H1 (cell line): ENCODE data around the gene DOP1A. TPM values are rescaled to one million over a fixed set of nuclear protein-coding genes. Genes with fewer than 3 reads are reported as not detected.

Source experiments
- CTCF ChIA-PET: fragments of 300-600 bp; sonication (Branson Sonifier 250); formaldehyde crosslinking; loops from one replicate; lab custom pipeline; 2021; ENCODE audit not compliant: partially characterized antibody; lab: Charles Lee
- POLR2A ChIA-PET: fragments of 300-600 bp; sonication (Branson Sonifier 250); formaldehyde crosslinking; loops from one replicate; lab custom pipeline; 2021; ENCODE audit warnings: inconsistent platforms; ENCODE audit not compliant: partially characterized antibody; lab: Charles Lee
- DNase-seq, 2 experiments: peaks; one replicate each; pipeline versions ENCODE4 v3.0.0 to v3.0.0-alpha.2; 2010 to 2022; ENCODE audit warnings: low spot score in 2 of 2, low read depth in 1 of 2, mixed read lengths in 1 of 2
- FAIRE-seq: peaks from 2 replicates; lab custom pipeline; 2011; peaks lifted over from hg19 to GRCh38; lab: Jason Lieb, UNC
- H2AFZ ChIP-seq: 2 replicates; pipeline ENCODE4 v1.8.1; 2012; ENCODE audit warnings: low read length, inconsistent platforms
- H2AK5ac ChIP-seq: 2 replicates; pipeline ENCODE4 v1.6.1; 2013; ENCODE audit warnings: low read depth, low read length
- H2BK120ac ChIP-seq: replicated peaks from 2 replicates; pipeline ENCODE3; 2013; ENCODE audit warnings: low read depth, low read length, inconsistent platforms
- H2BK12ac ChIP-seq: 2 replicates; pipeline ENCODE4 v1.6.1; 2013; ENCODE audit warnings: low read depth, low read length
- H2BK15ac ChIP-seq: 2 replicates; pipeline ENCODE4 v1.6.1; 2013; ENCODE audit warnings: low read length
- H2BK20ac ChIP-seq: 2 replicates; pipeline ENCODE4 v1.6.1; 2013; ENCODE audit warnings: low read length
- H2BK5ac ChIP-seq: 2 replicates; pipeline ENCODE4 v1.6.1; 2013; ENCODE audit warnings: low read depth, low read length
- H3K14ac ChIP-seq: 2 replicates; pipeline ENCODE4 v1.6.1; 2013; ENCODE audit warnings: inconsistent platforms; ENCODE audit not compliant: insufficient read length
- H3K18ac ChIP-seq: 2 replicates; pipeline ENCODE4 v1.6.1; 2013; ENCODE audit warnings: low read length; ENCODE audit errors: extremely low read depth
- H3K23ac ChIP-seq: 2 replicates; pipeline ENCODE4 v1.6.1; 2013; ENCODE audit warnings: inconsistent platforms; ENCODE audit not compliant: insufficient read length
- H3K23me2 ChIP-seq: 2 replicates; pipeline ENCODE4 v1.6.1; 2013; ENCODE audit warnings: low read depth, low read length
- H3K27ac ChIP-seq: 2 replicates; pipeline ENCODE4 v1.6.1; 2011; ENCODE audit warnings: low read depth, low read length, inconsistent platforms
- H3K27me3 ChIP-seq, 4 experiments: replicated peaks in 1 of 4; 1 replicate in 1 of 4; 2 replicates in 3 of 4; pipeline versions ENCODE4 v1.6.1 to v1.8.1; 2011 to 2013; ENCODE audit warnings: low read length in 3 of 4, mild to moderate bottlenecking in 3 of 4, inconsistent platforms in 2 of 4, mixed read lengths in 2 of 4, moderate library complexity in 1 of 4; ENCODE audit not compliant: control insufficient read depth in 3 of 4, insufficient read depth in 3 of 4; ENCODE audit errors: extremely low read depth in 1 of 4
- H3K36me3 ChIP-seq, 4 experiments: 2 replicates each; pipeline versions ENCODE4 v1.6.1 to v1.8.1; 2011 to 2013; ENCODE audit warnings: mild to moderate bottlenecking in 4 of 4, low read length in 3 of 4, moderate library complexity in 2 of 4, control low read depth in 1 of 4, inconsistent platforms in 1 of 4; ENCODE audit not compliant: insufficient read depth in 4 of 4, control insufficient read depth in 2 of 4
- H3K4ac ChIP-seq: replicated peaks from 2 replicates; pipeline ENCODE3; 2013; ENCODE audit warnings: low read length, low read depth, mixed read lengths, inconsistent platforms; ENCODE audit not compliant: insufficient read length
- H3K4me1 ChIP-seq, 4 experiments: replicated peaks in 1 of 4; 1 replicate in 1 of 4; 2 replicates in 3 of 4; pipeline versions ENCODE4 v1.6.1 to v1.8.1; 2011 to 2013; ENCODE audit warnings: low read length in 3 of 4, inconsistent platforms in 2 of 4, mixed read lengths in 1 of 4; ENCODE audit not compliant: insufficient read depth in 4 of 4, control insufficient read depth in 3 of 4
- H3K4me2 ChIP-seq, 2 experiments: 2 replicates each; pipeline versions ENCODE4 v1.6.1 to v1.8.1; 2011 to 2013; ENCODE audit warnings: low read depth in 2 of 2, low read length in 2 of 2, control low read depth in 1 of 2, inconsistent platforms in 1 of 2, mild to moderate bottlenecking in 1 of 2; ENCODE audit not compliant: insufficient read depth in 1 of 2
- H3K4me3 ChIP-seq, 4 experiments: fragments of 200-600, 300-600 bp in 1 of 4; sonication (generic), shearing (Covaris generic), sonication (Bioruptor Twin) in 1 of 4; 2 replicates each; pipeline versions ENCODE4 v1.5.1 to v1.8.1; 2011 to 2016; ENCODE audit warnings: low read length in 4 of 4, low read depth in 3 of 4, control low read depth in 2 of 4, inconsistent platforms in 2 of 4, mild to moderate bottlenecking in 2 of 4, mixed read lengths in 1 of 4, moderate library complexity in 1 of 4; ENCODE audit not compliant: insufficient read depth in 2 of 4; ENCODE audit errors: extremely low read depth in 1 of 4
- H3K56ac ChIP-seq: replicated peaks from 2 replicates; pipeline ENCODE3; 2013; ENCODE audit warnings: low read depth, mild to moderate bottlenecking, mixed read lengths, low read length, inconsistent platforms; ENCODE audit not compliant: insufficient read length
- H3K79me1 ChIP-seq: 2 replicates; pipeline ENCODE4 v1.6.1; 2013; ENCODE audit warnings: low read depth, low read length, control low read depth
- H3K79me2 ChIP-seq, 2 experiments: 2 replicates each; pipeline versions ENCODE4 v1.6.1 to v1.8.1; 2012 to 2013; ENCODE audit warnings: low read length in 2 of 2, mild to moderate bottlenecking in 2 of 2, inconsistent platforms in 1 of 2; ENCODE audit not compliant: insufficient read depth in 2 of 2, control insufficient read depth in 1 of 2
- H3K9ac ChIP-seq, 4 experiments: replicated peaks in 1 of 4; 1 replicate in 1 of 4; 2 replicates in 3 of 4; pipeline versions ENCODE4 v1.6.1 to v1.8.1; 2011 to 2013; ENCODE audit warnings: low read depth in 3 of 4, low read length in 3 of 4, control low read depth in 2 of 4, mild to moderate bottlenecking in 2 of 4, moderate library complexity in 2 of 4, inconsistent platforms in 1 of 4; ENCODE audit errors: extremely low read depth in 1 of 4
- H3K9me3 ChIP-seq, 2 experiments: 2 replicates each; pipeline versions ENCODE4 v1.6.1 to v1.8.1; 2012 to 2013; ENCODE audit warnings: mild to moderate bottlenecking in 2 of 2, moderate library complexity in 2 of 2, control low read depth in 1 of 2, inconsistent platforms in 1 of 2, low read depth in 1 of 2, low read length in 1 of 2, mixed read lengths in 1 of 2; ENCODE audit not compliant: insufficient read depth in 2 of 2
- H4K20me1 ChIP-seq, 2 experiments: replicated peaks in 1 of 2; 2 replicates each; pipeline versions ENCODE3 to v1.8.1; 2011 to 2013; ENCODE audit warnings: inconsistent platforms in 2 of 2, low read length in 2 of 2, mild to moderate bottlenecking in 1 of 2; ENCODE audit not compliant: insufficient read depth in 2 of 2, control insufficient read depth in 1 of 2
- H4K5ac ChIP-seq: 2 replicates; pipeline ENCODE4 v1.6.1; 2013; ENCODE audit warnings: low read length, low read depth, mixed read lengths, inconsistent platforms; ENCODE audit not compliant: insufficient read length
- H4K8ac ChIP-seq: 2 replicates; pipeline ENCODE4 v1.8.0; 2013; ENCODE audit warnings: mild to moderate bottlenecking, moderate library complexity, low read length, inconsistent platforms; ENCODE audit not compliant: insufficient read depth; ENCODE audit errors: extremely low read depth
- H4K91ac ChIP-seq: replicated peaks from 2 replicates; pipeline ENCODE3; 2013; ENCODE audit warnings: low read length, mixed read lengths, inconsistent platforms; ENCODE audit not compliant: insufficient read length
- JUN ChIP-seq: IDR thresholded peaks from 2 replicates; pipeline ENCODE4 v1.6.1; 2011; ENCODE audit warnings: low read depth, mild to moderate bottlenecking, improper control_type of control experiment, low read length
- WGBS, 2 experiments: shearing (Covaris generic) in 1 of 2; methylation state at CpG; one replicate each; pipeline versions ENCODE4 v1.1.6 to v1.1.7; 2013 to 2015; ENCODE audit warnings: low lambda C conversion rate in 2 of 2, mixed read lengths in 2 of 2, inconsistent platforms in 1 of 2, low coverage in 1 of 2, missing lambda C conversion rate in 1 of 2; ENCODE audit not compliant: insufficient replicate concordance in 2 of 2, insufficient coverage in 1 of 2, insufficient read length in 1 of 2; ENCODE audit errors: extremely low coverage in 1 of 2, missing lambda C conversion rate in 1 of 2; 5-methylcytosine and 5-hydroxymethylcytosine counted together
- polyA plus RNA-seq, 7 experiments: library from polyadenylated mRNA; depleted of rRNA in 3 of 7; stranded (reverse) in 5 of 7; unstranded in 2 of 7; fragments of >200 nt in 5 of 7; fragments of 200-250 nt in 2 of 7; gene quantifications; 1 replicate in 5 of 7; 2 replicates in 1 of 7; 4 replicates in 1 of 7; pipeline versions ENCODE4 v1.2.1 to v1.2.3, GENCODE V29; 2011 to 2013; ENCODE audit warnings: missing spikeins in 2 of 7, mixed read lengths in 2 of 7
- total RNA-seq: library from RNA; stranded (reverse); fragmentation: NEBNext Ultra II Directional; extraction: Animal tissue kit (Norgen Biotek cat#: 25700); gene quantifications from 2 replicates; pipeline ENCODE4 v1.2.1, GENCODE V29; 2021

The DOP1A gene
- total and polyA plus RNA-seq, 2 of the 8 experiments (the other 6 are each of a cell fraction or from before 2014, with no cell fraction given): 7.5 to 14.7 TPM

DNA sequence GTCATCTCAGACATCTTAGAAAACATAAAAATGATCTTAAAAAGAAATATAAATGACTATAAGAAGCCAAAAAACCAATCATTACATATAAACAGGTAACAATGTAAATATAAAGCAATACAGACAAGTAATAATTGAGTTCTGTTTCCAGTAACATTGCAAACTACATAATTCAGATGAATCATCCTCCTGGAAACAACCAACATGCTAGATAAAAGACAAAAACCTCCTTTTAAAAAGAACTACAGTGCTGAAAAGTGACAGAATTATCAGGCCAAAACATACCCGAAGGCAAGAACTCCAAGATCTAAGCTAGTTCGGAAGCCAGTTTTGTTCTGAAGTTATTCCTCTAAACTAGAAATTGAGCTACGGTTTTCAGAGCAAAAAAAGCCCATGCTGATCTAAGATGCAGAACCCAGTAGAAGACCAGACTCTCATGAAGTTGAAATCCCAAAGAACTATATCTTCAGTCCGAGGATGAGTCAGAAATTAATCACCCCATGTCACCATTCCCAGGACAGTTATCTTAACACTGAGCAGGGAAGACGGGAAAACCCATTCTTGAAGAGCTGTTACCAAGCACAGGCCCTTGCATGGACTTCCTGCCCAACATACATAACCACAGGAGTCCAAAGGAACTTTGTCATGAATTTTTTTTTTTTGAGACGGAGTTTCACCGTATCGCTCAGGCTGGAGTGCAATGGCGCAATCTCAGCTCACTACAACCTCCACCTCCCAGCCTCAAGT, 115.8 kb downstream of the DOP1A start:
- Histone ChIP-seq H3K9me3 (no peaks in the 10 kb centered on the region), H2BK120ac (no peak overlapping the region), H3K23ac (no peak overlapping the region), H3K23me2 (no peaks in the 10 kb centered on the region), H2BK12ac (no peak overlapping the region), H3K14ac (no peak overlapping the region), H2BK15ac (no peak overlapping the region), H3K27ac (no peak overlapping the region), H3K4me3 (no peak overlapping the region), H2BK20ac (no peak overlapping the region), H4K8ac (no peak overlapping the region), H2AK5ac (no peak overlapping the region), H3K79me1 (no peaks in the 10 kb centered on the region), H3K79me2 (no peaks in the 10 kb centered on the region), H3K4ac (no peak overlapping the region), H3K27me3 (no peaks in the 10 kb centered on the region), H3K4me2 (no peak overlapping the region), H3K9ac (no peak overlapping the region), H4K91ac (no peak overlapping the region), H3K36me3 (peaks cover 4 to 84% (median 31%) of the 10 kb centered on the region in 4 experiments), H2BK5ac (no peak overlapping the region), H3K56ac (no peak overlapping the region), H3K4me1 (peaks cover 0 to 2% (median 0%) of the 10 kb centered on the region in 4 experiments; a peak in 1 of 7 replicates), H4K20me1 (peaks cover 2 to 3% of the 10 kb centered on the region in 2 experiments), H2AFZ (no peak overlapping the region), H3K18ac (no peak overlapping the region), H4K5ac (no peak overlapping the region)
- DNase-seq: no peak
- CTCF ChIA-PET: interaction anchor here (0.9 to 2.0 kb wide), 6 partner anchors 18 to 328 kb away, joined by 3 to 9 read pairs (median 5); partner anchors contain the start of genes DOP1A and UBE3D
- no peak for TF ChIP-seq JUN
- WGBS, 2 experiments: 92% methylated on average over 9 of the region's 9 CpGs; no CpG with 5 or more reads in 1 of the 2 experiments
- FAIRE-seq: no peak
- POLR2A ChIA-PET: interaction anchor here (0.6 kb wide), 1 partner anchor 40 kb away, joined by 4 read pairs; no protein-coding TSS in a partner anchor
